SU-DHL-6 (cell line): ENCODE results near the gene PITPNM3.

Experiments
- CTCF ChIP-seq: fragments of 200-600 bp; sonication (generic); IDR thresholded peaks from one replicate; pipeline ENCODE4 v1.5.1; 2017; ENCODE audit warnings: antibody characterized with exemption, mild to moderate bottlenecking, low read length, moderate library complexity; ENCODE audit not compliant: insufficient read depth, poor library complexity, severe bottlenecking
- EZH2phosphoT487 ChIP-seq: fragments of 200-600 bp; sonication (generic), shearing (Covaris generic); conservative IDR thresholded peaks from 2 replicates; pipeline ENCODE4 v1.6.1; 2018; ENCODE audit warnings: mild to moderate bottlenecking, antibody characterized with exemption, low read length, moderate library complexity, mixed read lengths

- TF ChIP-seq CTCF (no peak), EZH2phosphoT487 (no peak)
Measured at GRCh38 chr17:6476076-6476809, 80.1 kb downstream of the PITPNM3 start.
